Islet of Langerhans (tissue), 1 donor: Measurements from ENCODE around the gene ZNF503.

Experiments
- FAIRE-seq: peaks from one replicate; lab custom pipeline; 2011; peaks lifted over from hg19 to GRCh38; lab: Jason Lieb, UNC

The ZNF503 gene

DNA sequence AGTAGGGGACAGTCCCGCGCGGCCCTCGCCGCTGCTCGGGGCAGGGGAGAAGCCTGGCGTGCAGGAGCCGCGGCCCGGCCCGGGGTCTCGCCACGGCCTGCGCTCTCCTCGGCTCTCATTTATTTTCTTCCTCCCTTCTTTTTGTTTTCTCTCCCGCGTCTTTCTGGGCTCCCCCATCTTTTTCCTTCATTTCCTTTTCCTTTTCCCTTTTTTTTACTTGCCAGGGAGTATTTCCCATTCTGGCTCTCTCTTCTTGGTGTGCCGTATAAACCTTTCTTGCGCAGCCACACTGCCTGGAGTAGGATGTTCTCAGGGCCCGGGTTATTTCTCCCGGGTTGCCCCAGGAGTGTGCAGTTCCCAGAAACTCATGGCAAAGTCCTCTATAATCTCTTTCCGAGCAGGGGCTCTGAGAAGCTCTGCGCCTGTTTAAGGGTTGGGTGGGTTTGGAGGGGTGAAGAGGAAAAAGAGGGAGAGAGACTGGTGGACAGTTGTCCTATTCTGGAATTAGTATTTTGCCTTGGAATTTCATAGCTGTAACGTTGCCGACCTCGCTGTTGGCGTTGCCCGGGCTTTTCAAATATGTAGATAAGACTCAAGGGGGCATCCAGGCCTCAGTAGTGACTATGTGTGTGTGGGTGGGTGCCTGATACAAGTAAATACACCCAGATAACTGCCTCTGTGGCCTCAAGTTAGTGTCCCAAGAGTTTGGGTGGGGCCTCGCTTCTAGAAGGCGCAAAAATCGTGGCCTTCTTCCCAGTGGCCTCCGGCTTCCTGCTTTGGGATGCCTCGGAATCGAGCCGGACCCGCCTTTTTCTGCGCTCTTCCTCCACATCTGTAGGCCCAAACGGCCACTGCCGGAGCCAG lies 4.3 kb upstream of the ZNF503 start:
- no peak for FAIRE-seq

DNA sequence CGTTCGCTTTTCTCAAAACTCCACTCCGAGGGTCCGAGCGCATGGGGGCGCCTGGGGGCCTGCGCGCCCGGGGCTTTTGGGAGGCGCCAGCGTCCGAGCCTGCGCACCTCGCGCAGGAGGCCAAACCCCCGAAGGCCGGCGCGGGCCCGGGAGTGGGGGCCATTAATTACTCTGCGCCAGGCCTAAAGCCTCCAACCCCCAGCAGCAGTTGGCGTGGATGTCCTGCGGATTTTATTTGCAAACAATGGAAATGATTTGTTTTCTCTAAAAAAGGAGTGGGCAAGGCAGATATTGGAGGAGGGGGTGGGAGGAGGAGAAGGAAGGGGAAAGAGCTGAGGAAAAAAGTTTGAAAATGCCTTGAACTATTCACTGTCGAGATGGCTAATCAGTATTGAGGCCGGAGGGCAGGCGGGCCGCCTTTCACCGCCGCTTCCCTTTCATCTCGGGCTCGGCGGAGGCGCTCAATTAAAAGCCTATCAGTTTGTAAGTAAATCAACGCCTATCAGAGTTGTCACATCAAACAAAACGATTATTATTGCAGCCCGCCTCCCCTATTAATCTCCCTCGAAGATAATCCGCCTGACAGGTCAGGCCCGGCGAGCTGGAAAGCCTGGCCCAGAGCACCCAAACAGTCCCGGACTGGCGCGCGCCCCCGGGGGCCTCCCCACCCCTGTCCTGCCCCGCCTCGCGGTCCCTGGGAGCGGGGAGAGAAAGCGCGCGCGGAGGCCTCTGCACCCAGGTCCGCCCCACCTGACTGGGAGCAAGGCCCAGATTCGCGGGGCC lies 3.4 kb upstream of the ZNF503 start:
- no peak for FAIRE-seq

DNA sequence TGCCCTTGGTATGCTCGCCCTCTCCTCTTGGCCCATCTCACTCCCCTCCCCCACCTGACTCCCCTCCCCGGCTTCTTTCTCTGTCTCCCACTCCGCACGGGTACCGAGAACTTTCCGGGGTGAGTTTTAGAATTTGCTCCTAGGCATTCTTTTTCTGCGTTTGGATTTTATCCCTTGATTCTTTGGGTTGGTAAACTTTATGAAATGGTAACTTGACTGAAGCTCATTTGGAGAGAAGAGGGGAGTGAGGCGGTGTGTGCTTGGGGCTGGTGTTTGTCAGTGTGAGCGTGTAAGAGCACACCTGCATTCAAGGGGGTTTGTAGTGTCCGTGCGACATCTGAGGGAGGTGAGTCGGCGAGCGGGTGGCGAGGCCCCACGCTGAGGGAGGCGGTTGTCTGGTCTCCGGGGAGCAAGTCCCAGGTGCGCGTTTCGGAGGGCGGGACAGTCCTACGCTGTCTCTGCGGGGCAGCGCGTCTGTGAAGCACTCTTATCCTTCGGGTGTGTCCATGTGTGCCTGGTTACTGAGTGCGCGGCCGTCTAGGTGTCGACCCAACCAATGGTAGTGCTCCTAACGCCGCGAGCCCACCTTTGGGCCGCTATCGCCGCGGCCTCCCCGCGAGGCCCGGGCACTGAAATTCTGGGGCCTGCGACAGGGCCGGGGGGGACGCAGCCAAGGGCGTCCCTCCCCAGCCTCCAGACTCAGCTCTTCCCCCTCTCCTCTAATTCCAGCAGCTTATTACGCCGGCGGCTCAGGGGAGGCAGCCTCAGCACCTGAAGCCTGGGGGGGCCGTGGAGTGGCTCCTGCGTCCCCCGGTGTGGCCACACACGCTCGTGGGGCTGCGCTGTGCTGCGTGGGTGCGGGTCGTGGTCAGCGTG lies 2.6 kb upstream of the ZNF503 start:
- FAIRE-seq = no peak

DNA sequence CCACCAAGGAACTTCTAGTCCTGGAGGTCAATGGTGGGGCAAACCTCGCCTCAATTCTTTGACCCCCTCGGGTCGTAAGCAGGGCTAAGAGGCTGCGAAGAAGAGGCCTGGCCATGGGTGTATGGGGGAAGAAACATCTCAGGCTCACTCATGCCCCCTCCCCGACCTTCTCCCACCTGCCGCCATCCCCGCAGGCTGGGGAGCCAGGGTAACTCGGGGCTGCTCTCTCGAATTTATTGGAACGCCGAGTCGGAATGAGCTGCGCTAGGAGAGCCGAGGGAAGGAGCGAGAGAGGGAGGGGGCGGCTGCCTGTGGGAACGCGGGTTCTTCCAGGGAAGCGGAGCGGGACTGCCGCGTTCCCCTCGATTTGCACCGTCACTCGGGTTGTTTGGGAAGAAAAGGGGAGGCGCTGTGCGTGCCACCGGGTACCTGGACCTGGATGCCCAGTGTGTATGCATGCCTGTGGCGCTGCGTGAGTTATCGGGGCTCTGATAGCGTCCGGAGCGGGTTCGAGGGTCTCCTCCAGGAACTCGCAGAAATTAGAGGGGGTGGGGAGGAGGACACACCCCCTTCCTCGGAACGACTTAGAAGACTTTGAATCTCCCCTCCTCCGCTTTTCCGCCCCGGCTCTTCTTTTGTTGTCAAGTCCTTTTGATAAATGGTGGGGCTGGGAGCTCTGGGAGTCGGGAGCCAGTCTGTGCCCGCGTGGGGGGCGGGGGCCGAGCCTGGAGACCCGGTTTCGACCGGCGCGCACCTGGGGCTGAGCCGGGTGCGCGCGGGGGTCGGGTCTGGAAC lies 1.8 kb upstream of the ZNF503 start:
- FAIRE-seq = no peak

DNA sequence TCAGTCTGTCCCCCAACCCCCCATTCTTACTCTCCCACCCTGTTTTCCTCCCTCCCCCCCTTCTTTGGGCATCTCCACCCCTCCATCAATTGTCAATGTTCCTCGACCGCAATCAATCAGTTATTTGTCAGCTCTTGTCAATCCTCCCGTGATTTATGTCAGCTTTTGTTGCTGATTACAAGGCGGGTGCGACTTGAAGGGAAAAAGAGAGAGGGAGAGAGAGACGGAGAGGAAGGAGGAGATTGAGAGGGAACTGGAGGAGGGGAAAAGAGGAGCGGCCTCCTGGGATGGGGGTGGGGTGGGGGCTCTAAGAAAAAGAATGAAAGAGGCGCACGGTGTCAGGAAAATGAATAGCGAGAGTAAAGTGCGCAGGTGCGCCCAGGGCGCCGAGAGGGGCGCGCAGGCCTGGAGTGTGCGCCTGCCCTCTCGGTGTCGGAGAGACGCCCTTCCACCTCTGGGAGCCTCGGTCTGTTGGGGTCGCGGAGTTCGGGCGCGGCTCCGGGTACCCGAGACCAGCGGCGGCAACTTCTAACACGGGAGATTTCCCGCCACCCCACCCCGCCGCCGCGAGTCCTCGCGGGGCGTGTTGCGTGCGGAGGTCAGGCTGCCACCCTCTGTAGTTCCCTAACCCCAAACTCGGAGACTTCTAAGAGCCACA lies 1.1 kb upstream of the ZNF503 start:
- no peak for FAIRE-seq

DNA sequence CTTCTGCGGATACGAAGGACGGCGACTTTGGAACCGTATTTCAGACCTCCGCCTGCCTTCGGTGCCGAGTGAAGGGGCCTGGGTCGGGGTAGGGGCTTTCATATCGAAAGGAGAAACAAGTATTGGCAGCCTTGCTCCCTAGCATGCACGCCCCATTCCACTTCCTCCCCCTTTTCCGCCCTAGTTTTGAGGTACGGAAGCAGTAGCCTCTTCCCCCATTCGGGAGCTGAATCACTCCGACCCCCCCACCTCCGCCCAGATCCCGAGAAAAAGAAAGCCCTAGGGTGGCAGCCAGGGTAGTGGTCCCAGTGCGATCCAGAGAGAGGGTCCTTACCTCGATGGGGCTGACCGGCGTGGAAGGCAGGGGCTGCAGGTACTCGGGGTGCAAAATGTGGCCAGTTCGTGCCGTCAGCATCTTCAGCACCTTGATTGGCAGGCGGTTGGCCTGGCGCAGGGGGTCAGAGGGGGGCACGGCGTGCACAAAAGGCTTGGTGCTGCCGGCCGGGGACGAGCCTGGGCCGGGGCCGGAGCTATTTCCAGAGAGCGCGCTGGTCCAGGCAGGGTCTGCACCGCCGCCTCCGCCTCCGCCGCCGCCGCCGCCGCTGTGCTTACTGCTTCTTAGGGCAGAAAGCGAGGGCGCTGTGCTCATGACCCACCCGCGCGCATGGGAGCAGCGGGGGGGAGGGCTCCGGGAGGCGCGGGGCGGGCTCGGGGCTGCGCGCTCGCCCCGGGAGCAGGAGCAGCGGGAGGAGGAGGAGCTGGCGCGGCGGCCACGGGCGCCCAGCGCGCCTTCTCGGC lies 594 bp downstream of the ZNF503 start:
- no peak for FAIRE-seq

DNA sequence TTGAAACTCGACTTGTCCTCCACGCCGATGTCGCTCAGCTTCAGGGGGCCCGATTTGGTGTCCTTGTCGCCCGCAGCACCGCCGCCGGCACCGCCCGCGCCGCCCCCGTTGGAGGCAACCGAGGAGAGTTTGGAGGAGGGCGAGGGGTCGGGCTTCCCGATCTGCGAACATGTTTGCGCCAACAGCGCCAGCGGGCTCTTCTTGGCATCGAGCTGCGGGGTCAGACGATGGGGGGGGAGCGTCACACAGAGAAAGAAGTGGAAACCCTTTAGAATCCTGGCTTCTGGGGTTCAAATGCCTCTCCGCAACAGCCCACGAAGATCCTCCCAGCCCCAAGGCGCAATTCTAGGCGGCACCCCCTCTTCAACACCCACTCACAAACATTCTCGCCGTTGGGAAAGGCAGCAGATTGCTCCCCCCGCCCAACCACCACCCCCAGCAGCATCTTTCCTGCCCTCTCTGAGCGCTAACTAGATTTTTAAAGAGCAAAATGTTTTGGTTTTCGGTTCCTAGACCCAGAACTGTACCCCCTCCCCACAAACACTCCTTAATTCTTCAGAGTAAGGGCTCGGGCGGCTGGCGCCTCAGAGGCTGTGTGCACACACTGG lies 1.3 kb downstream of the ZNF503 start:
- no peak for FAIRE-seq

DNA sequence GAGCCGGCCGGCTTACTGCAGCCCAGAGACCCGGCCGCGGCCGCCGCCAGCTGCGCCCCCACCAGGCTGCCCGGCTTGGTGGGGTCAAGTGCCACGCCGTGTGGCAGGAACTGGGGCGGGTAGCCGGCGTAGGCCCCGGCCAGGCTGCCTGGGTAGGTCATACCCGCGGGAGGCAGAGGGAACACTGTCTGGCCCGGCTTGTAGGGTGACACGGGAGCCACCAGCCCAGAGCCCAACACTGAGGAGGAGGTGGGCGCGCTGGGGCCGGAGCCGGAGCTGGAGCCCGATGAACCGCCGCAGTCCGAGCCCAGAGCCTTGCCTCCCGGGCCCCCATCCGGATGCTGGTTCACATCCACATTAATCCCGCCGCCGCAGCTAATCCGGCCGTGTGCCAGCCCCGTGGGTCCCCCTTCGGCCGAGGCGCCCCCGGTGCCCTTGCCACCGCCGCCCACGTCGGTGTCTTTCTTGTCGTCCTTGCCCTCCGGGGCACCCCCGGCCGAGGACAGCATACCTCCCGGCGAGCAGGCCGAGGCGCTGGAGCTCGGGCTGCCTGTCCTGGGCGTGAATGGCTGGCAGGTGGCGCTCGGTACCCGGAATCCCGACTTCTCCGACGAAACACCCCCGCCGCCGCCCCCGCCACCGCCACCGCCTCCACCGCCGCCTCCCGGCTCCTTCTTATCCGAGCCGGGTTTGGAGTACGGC lies 2.0 kb downstream of the ZNF503 start:
- no peak for FAIRE-seq

DNA sequence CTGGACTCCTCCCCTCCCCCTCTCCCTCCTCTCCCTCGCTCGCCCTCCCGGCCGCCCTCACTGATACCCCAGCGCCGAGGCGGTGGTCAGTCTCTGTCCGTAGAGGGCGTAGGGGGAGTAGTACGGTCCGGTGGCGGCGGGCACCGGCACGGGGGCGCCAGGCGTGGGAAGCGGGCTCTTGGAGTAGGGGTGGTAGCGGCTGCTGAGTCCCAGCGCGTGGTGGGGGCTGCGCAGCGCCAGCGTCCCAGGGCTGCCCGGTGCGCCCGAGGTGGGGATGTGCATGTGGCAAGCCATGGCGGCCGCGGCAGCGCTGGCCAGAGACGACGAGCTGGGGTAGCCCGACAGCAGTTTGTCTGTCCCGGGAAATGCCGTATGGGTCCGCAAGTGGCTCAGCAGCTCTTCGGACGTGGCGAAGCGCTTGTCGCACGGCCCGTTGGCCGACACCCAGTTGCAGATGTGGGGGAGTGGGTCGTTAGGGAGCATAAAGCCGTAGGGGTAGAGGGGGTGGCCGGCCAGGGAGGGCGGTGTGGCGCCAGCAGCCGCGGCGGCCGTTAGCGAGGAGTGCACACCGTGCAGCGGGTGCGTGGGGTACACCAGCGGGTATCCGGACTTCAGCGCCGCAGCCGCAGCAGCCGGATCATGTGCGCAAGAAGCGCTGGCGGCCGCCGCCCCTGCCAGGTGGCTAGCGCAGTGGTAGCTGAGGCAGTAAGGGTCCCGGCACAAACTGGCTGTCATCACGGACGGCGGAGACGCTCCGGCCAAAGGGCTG lies 2.7 kb downstream of the ZNF503 start:
- FAIRE-seq = no peak

DNA sequence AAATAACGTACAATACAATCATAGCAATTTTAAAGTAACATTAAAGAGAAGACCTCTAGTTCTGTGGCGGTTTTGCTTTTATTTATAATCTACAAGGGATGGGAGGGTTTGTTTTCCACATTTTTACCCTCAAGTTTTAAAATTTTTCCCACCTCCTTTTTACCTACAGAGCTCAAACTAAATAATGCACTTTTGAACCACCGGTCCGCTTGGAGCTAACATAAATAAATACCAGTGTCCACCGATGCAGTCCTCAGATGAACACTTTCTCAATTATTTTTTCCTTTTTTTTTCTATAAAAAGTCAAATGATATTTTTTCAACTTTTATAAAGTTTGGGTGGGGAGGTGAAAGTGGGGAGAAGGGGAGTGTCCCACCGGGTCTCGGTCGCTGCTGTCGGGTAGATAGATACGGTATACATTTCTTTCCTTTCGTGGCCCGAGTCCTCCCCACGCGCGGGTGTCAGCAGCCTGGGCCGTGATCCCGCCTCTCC lies 3.3 kb downstream of the ZNF503 start:
- no peak for FAIRE-seq

DNA sequence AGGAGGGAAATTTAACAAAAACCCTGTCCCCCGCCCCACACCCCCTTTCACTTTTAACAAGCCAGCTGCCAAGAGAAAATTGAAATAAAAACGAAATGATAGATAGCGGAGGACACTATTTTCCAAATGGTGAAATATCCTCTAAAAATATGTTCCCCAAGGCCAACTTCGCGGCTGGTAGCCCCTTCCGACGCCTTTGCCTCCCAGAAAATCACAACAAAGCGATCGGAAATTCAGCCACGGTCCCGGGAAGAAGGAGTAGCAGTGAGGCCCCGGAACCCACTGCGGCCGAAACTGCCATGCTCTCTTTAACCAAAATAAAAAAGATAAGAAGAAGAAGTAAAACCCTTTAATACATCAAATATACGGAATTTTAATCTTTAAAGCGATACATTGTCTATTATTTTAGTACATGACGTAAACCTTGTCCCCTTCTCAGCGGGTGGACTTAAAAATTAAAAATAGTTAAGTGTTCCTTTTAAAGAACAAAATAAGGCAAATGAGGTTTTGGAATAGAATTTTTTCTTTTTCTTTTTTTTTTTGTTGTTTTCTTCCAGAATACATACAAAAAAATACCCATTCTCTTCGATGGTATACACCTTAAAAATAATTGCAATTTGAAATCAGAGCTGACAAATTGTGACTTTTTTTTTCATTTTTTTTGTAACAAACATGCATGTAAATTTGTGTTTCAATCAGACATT lies 3.9 kb downstream of the ZNF503 start:
- no peak for FAIRE-seq

DNA sequence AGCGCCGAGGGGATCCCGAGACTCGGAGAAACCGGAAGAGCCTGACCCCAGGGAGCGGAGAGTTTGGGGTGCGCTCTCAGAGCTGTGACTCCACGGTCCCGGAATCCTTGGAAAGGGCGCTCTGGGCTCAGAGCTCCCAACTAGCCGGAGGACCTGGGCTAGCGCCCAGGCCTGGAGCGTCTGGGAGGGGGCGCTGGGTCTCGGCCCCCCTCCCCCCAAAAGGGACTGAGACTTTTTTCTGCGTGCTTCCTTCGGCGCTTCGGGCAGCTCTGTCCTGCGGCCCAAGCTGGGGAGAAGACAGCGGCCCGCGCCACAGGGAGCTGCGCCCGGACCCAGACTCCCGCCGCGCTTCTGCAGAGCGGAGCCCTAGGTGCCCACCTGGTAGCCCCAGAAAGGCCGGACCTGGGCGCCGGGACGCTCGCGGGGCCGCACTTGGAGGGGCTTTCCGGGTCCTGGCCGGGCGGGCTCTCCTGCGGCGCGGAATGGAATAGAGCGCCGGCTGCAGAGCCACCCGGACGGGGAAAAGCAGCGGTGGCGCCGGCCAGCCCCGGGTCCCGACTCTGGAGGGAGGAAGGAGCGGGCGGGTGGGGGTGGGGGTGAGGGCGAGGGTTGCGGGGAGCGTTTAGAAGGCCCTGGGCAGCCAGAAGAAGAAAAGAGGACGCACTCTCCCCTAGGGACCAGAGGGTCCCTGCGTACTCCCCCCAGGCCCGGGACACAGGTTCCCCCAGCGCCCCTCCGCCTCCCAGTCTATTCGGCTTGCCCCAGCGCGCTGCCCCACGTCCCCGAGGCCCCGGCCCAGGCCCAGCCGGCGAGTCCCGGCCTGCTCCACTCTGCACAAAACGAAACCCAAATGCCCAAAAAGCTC lies 4.7 kb downstream of the ZNF503 start:
- FAIRE-seq = no peak

DNA sequence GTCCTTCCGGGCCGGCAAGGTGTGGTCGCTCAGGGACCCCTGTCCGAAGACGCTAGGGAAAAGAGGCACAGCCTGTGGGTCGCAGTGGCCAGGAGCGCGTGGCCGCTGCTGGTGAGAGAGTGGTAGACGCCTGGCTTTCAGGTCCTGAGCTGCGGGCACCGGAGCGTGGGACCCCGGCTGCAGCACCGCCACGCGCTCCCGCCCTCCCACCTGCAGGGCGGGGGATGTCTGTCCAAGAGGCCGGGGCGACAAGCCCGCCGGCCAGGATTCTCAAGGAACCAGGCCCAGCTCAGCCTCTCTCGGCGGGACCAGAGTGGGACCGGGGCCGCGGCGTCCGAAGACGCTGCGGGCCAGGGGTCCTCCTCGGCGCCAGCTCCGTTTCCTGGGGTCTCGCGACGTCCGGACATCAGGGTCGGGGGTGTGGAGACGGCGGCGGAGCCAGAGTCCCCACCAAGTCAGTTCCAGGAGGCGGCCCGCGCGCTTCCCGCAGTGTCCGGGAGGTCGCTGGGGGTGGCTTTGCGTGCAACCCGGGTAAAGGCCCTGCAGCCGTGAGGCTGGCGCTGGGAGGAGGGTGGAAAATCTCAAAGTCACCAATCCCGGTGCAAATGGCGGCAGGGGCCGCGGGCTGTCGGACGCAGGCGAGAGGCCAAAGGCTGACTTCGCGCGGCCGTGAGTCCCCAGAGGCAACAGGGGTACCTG lies 5.5 kb downstream of the ZNF503 start:
- no peak for FAIRE-seq

DNA sequence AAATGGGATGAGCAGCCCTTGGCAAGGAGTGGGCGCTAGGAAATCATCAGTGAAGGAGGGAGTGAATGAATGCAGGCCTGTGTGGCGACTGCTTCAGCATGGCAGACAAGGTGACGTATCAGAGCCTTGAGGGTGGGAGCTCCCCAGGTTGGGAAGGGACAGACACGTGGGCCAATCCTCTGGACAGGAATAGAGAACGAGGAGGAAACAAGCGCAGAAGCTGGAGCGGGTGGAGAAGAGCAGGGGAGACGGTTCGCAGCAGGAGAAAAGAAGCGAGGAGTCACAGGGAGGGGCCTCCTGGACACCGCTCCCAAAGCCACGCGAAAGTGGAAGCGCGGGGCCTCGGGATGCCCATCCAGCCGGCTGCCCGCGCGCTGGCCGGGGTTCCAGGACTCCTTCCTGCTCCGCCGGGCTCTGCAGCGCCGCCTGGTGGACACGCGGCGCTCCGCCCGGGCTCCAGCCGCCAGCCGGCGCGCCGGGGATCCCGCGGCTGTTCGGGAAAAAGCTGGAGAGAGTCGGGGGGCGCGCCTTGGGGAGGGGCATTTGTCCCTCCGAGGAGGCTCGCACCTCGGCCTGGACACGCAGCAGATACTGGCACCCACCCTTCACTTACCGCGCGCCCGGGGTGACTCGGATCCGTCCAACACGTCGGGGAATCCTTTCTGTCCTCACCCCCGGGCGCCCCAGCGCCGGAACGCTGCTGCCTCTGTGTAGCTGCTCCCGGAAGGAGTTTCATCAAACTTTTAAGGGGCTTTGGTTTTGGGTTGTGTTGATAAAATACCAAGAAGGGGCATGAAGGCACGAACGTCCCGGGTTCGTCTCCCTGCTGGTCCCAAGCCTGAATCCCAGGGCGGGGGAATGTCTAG lies 6.3 kb downstream of the ZNF503 start:
- no peak for FAIRE-seq

DNA sequence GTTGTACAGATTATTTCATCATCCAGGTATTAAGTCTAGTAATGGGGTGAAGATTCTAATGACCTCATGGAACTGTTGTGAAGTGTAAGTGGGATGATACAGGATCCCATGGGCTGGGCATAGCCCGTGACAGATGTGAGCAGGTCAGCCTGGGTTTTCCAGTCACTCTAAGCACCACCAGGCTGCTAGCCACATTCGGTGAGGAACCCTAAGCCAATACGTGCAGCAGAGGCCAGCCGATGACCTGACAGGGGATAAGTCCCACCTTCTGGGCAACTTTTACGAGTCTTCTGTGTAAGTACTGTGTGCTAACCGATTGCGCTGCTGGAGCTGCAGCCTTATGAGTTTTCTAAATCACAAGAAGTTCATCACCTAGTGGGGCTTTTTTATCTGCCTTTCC lies 7.3 kb downstream of the ZNF503 start:
- FAIRE-seq = no peak
